ENCODE measurements around the gene CRTC3.

- TF ChIP-seq CTCF (conservative IDR thresholded peaks at IDR 0.05; ENCODE audit: low read length) (no peak), EZH2phosphoT487 (IDR thresholded peaks at IDR 0.05; ENCODE audit: borderline replicate concordance) (no peak)
Measured at GRCh38 chr15:90500171-90500570, 29.6 kb upstream of the CRTC3 start.
